WERI-Rb-1 (cell line): Measurements from ENCODE around the gene ESR2.

Experiments
- DNase-seq: peaks from one replicate; pipeline ENCODE4 v3.0.0-alpha.2; 2020
- H3K27ac ChIP-seq: fragments of 250-450 bp; sonication (Bioruptor Pico); 2 replicates; pipeline ENCODE4 v1.5.1; 2020; ENCODE audit warnings: mild to moderate bottlenecking, moderate library complexity
- H3K27me3 ChIP-seq: fragments of 250-450 bp; sonication (Bioruptor Pico); 2 replicates; pipeline ENCODE4 v1.5.1; 2021; ENCODE audit warnings: mild to moderate bottlenecking, low read depth, moderate library complexity; ENCODE audit not compliant: insufficient read depth, severe bottlenecking
- H3K36me3 ChIP-seq: fragments of 250-450 bp; sonication (Bioruptor Pico); 2 replicates; pipeline ENCODE4 v1.5.1; 2020; ENCODE audit warnings: mild to moderate bottlenecking, moderate library complexity
- H3K4me3 ChIP-seq: 2 replicates; pipeline ENCODE4 v1.5.1; 2011; ENCODE audit warnings: low read depth, mild to moderate bottlenecking, control low read depth, low read length
- H3K9me3 ChIP-seq: fragments of 250-450 bp; sonication (Bioruptor Pico); 2 replicates; pipeline ENCODE4 v1.5.1; 2021; ENCODE audit warnings: mild to moderate bottlenecking, moderate library complexity; ENCODE audit not compliant: severe bottlenecking
- TF ChIP-seq, protein P1 (sequence below): IDR thresholded peaks from 2 replicates; pipeline ENCODE4 v1.5.1; 2011; ENCODE audit warnings: low read depth, mild to moderate bottlenecking, control low read depth, inconsistent platforms, low read length

ESR2 gene

DNA sequence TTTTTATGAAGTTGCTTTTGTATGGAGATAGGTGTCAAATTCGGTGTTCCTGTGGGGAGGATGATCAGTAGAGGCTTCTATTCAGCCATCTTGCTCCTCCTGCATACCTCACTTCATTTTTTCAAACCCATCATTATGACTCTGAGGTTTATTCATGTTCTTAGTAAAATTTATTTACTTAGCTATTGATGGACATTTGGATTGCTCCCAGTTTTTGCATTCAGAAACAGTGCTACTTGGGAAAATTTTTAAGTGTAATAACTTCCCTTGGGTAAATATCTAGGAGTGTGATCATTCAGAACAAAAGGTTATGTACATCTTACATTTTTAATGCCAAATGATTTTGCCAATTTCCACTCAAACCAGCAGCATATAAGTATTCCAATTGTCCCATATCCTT is 233.1 kb downstream of the ESR2 start:
- no peak for DNase-seq
- Histone ChIP-seq H3K27me3 (no peaks in the 10 kb centered on the region), H3K9me3 (no peaks in the 10 kb centered on the region), H3K27ac (no peak overlapping the region), H3K36me3 (peaks cover 27% of the 10 kb centered on the region), H3K4me3 (no peak overlapping the region)
- TF ChIP-seq, protein P1, sequence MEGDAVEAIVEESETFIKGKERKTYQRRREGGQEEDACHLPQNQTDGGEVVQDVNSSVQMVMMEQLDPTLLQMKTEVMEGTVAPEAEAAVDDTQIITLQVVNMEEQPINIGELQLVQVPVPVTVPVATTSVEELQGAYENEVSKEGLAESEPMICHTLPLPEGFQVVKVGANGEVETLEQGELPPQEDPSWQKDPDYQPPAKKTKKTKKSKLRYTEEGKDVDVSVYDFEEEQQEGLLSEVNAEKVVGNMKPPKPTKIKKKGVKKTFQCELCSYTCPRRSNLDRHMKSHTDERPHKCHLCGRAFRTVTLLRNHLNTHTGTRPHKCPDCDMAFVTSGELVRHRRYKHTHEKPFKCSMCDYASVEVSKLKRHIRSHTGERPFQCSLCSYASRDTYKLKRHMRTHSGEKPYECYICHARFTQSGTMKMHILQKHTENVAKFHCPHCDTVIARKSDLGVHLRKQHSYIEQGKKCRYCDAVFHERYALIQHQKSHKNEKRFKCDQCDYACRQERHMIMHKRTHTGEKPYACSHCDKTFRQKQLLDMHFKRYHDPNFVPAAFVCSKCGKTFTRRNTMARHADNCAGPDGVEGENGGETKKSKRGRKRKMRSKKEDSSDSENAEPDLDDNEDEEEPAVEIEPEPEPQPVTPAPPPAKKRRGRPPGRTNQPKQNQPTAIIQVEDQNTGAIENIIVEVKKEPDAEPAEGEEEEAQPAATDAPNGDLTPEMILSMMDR = no peak

- Histone ChIP-seq H3K27me3 (no peaks in the 10 kb centered on the region), H3K9me3 (no peaks in the 10 kb centered on the region), H3K36me3 (peaks cover 27% of the 10 kb centered on the region), H3K4me3 (no peak overlapping the region), H3K27ac (no peak overlapping the region)
- peak; percentile 21 for DNase-seq
- TF ChIP-seq, protein P1 = peak; percentile 71
These were observed 233.5 kb downstream of the ESR2 start for GRCh38 chr14:64060648-64061096.

GRCh38 chr14:64060199-64060545 is 234.0 kb downstream of the ESR2 start:
- no peak overlapping the region for H3K4me3 ChIP-seq
- no peak overlapping the region for H3K27ac ChIP-seq
- no peak for DNase-seq
- H3K9me3 ChIP-seq = no peaks in the 10 kb centered on the region
- H3K27me3 ChIP-seq = no peaks in the 10 kb centered on the region
- TF ChIP-seq, protein P1 = no peak
- peaks cover 27% of the 10 kb centered on the region for H3K36me3 ChIP-seq

DNA sequence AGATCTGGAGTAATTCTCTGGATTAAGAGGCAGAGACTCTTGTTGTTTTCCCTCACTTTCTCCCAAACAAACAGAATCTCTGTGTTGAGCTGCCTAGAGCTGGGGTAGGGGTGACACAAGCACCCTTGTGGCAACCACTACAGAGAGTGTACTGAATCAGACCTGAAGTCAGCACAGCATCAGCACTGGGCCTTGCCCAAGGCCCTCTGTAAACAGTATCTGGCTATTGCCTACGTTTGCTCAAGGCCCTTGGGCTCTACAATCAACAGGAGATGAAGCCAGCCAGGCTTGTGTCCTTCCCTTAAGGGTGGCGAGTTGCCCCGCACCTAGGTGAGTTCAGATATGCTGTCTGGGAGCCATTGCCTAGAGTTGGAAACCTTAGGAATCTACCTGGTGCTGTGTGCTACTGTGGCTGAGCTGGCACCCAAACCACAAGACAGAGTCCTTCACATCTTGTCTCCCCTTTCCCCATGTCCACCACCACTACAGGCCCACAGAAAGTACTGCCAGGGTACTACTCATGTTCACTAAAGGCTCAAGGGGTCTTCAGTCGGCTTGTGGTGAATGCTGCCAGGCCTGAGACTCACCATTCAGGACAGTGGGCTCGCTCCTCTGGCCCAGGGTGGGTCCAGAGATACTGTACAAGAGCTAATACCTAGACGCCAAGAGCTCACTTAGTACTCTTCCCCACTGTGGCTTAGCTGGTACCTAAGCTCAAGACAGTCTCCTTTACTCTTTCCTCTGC is 234.5 kb downstream of the ESR2 start:
- TF ChIP-seq, protein P1 = no peak
- DNase-seq = no peak
- Histone ChIP-seq H3K36me3 (peaks cover 25% of the 10 kb centered on the region), H3K4me3 (no peak overlapping the region), H3K9me3 (no peaks in the 10 kb centered on the region), H3K27me3 (no peaks in the 10 kb centered on the region), H3K27ac (no peak overlapping the region)

DNA sequence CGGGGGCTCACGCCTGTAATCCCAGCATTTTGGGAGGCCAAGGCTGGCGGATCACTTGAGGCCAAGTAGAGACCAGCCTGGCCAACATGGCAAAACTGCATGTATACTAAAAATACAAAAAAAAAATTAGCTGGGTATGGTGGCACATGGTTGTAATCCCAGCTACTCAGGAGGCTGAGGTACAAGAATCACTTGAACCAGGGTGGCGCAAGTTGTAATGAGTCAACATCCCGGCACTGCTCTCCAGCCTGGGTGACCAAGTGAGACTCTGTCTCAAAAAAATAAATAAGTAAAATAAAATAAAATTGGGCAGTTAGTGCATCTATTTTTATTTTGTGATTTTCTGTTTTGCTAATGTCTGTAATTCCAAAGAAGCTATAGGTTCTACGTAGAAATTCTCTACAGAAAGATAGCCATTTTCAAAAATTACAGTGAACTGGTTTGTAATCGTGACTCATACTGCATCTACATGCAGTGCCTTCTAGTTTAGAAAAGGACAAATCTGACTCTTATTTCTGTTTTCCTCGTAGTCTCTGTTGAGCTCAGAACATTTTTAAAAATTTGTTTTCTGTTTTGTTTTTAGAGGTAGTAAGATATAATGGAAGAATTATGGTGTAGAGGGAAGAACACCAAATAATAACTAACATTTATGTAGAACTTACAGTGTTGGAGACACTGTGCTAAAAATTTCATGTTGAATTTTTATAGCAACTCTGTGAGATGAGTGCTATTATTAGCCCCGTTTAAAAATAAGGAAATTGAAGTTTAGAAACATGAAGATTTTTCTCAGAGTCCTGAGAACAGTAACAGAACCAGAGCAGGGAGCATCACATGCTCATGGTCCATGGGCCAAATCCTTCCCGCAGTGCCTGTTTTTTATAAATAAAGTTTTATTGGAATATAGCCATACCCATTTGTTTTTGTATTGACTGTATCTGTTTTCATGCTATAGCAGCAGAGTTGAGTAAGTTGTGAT is 240.2 kb downstream of the ESR2 start:
- no peak overlapping the region for H3K4me3 ChIP-seq
- no peak overlapping the region for H3K27ac ChIP-seq
- peaks cover 32% of the 10 kb centered on the region for H3K36me3 ChIP-seq
- H3K27me3 ChIP-seq = no peaks in the 10 kb centered on the region
- TF ChIP-seq, protein P1 = no peak
- DNase-seq = no peak
- no peaks in the 10 kb centered on the region for H3K9me3 ChIP-seq
